Kidney epithelial cell (primary cell): ENCODE measurements around the gene RGL3. TPM values are rescaled to one million over a fixed set of nuclear protein-coding genes. Genes with fewer than 3 reads are reported as not detected.
"Not testable (repeated sequence)": the region's sequence is repeated elsewhere in the genome, so short reads cannot be mapped to it uniquely, and the experiment has no call there.

Experiments
- DNase-seq: peaks from one replicate; pipeline ENCODE4 v3.0.0-alpha.2; 2010; ENCODE audit warnings: low read depth
- H3K27me3 ChIP-seq: 2 replicates; pipeline ENCODE4 v1.6.0; 2011; ENCODE audit warnings: low read length; ENCODE audit not compliant: control insufficient read depth, insufficient read depth
- H3K36me3 ChIP-seq: 2 replicates; pipeline ENCODE4 v1.5.1; 2011; ENCODE audit warnings: low read length; ENCODE audit not compliant: control insufficient read depth, insufficient read depth
- H3K4me3 ChIP-seq: 2 replicates; pipeline ENCODE4 v1.5.1; 2011; ENCODE audit warnings: low read depth, mild to moderate bottlenecking, control low read depth, low read length
- CTCF ChIP-seq: IDR thresholded peaks from 2 replicates; pipeline ENCODE4 v1.5.1; 2011; ENCODE audit warnings: mild to moderate bottlenecking, moderate library complexity, low read length, control low read depth, inconsistent platforms; ENCODE audit not compliant: insufficient read depth, poor library complexity, severe bottlenecking
- total RNA-seq: library from RNA; depleted of rRNA; stranded (reverse); fragments of >200 nt; gene quantifications from 2 replicates; pipeline ENCODE4 v1.2.3, GENCODE V29; 2015

RGL3 gene
- total RNA-seq, 1 donor from 2014 or later = 10.2 TPM

DNA sequence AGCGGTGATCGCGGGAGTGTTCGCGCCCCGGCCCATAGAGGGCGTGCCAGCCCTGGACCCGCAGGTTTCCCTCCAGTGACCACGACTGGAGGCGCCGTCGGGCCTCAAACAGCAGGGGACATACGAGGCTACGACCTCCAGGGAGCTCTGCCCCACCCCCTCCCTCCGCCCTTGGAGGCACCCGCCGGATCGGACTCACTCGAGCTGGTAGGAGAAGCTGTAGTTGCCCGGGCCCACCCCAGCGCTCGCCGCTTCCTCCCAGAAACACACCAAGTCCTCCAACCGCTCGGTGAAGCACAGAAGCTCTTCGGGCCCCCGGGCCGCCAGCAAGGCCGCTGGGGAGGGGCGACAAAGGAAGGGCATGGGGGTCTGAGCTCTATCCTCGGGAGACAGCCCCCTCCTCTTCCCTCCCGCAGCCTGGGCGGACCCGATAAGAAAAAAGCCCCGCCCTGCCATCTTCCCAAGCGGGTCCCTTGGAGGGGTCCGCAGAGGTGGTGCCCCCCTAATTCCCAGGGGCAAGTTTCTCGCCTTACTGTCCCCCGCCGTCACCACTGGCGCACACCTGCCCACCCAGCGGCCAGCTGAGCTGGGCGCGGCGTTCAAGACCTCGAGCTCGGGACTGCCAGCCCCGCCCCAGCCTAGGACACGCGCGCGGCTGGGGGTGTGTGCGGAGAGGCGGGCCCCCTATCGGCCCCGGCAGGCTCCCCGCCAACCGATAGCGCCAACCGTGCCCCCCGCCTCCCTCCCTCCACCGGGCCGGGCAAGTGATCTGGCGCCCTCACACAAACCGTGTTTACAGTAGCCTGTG, 36.0 kb downstream of the RGL3 start:
- no peak for DNase-seq
- Histone ChIP-seq H3K36me3 (no peaks in the 10 kb centered on the region), H3K4me3 (peak overlapping the region; percentile 36)

GRCh38 chr19:11380653-11381537, 38.2 kb downstream of the RGL3 start:
- peak; percentile 67 for TF ChIP-seq CTCF
- H3K36me3 ChIP-seq = no peaks in the 10 kb centered on the region
- H3K4me3 ChIP-seq = peak overlapping the region; percentile 49
- peak; percentile 81 for DNase-seq
- H3K27me3 ChIP-seq = peaks cover 12% of the 10 kb centered on the region

More for the DNA sequence above, 36.0 kb downstream of the RGL3 start:
- TF ChIP-seq CTCF = peak; percentile 82
- H3K27me3 ChIP-seq = peaks cover 12% of the 10 kb centered on the region

DNA sequence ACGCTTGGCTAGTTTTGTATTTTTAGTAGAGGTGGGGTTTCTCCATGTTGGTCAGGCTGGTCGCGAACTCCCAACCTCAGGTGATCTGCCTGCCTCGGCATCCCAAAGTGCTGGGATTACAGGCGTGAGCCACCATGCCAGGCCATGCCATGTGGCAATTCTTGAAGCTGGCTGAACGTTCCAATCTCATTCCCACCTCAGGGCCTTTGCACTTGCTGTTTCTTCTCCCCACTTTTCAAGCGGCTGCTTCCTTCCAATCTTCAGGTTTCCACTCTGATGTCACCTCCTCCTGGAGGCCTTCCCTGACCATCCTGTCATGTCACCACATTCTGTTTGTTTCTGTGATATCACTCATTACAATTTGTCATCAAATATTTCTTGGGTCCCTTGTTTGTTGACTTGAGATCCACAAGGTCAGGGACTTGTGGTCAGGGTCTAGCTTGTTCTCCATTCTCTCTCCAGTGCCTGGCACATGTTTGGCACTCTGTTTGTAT, 39.2 kb downstream of the RGL3 start:
- no peak overlapping the region for H3K4me3 ChIP-seq

GRCh38 chr19:11379269-11379845, 39.8 kb downstream of the RGL3 start:
- not testable (repeated sequence) for H3K4me3 ChIP-seq, DNase-seq, H3K36me3 ChIP-seq
- peaks cover 12% of the 10 kb centered on the region for H3K27me3 ChIP-seq

More for the DNA sequence above, 39.2 kb downstream of the RGL3 start:
- no peaks in the 10 kb centered on the region for H3K36me3 ChIP-seq
- H3K27me3 ChIP-seq = peaks cover 12% of the 10 kb centered on the region
- DNase-seq = no peak
- no peak for TF ChIP-seq CTCF

- H3K36me3 ChIP-seq = no peaks in the 10 kb centered on the region
- H3K27me3 ChIP-seq = peaks cover 12% of the 10 kb centered on the region
- TF ChIP-seq CTCF = peak; percentile 63
- no peak for DNase-seq
- H3K4me3 ChIP-seq = no peak overlapping the region
Observed at GRCh38 chr19:11378319-11379189, 40.6 kb downstream of the RGL3 start.
